AG09309 (cell line): ENCODE measurements around the gene PCBP3.

Source experiments
- DNase-seq: peaks from one replicate; pipeline ENCODE4 v3.0.0-alpha.2; 2010; ENCODE audit warnings: low read depth
- H3K4me3 ChIP-seq: 2 replicates; pipeline ENCODE4 v1.5.1; 2011; ENCODE audit warnings: mild to moderate bottlenecking, low read depth, low read length, moderate library complexity; ENCODE audit not compliant: control insufficient read depth
- CTCF ChIP-seq: IDR thresholded peaks from 2 replicates; pipeline ENCODE4 v1.5.1; 2011; ENCODE audit warnings: mild to moderate bottlenecking, low read depth, low read length, inconsistent platforms; ENCODE audit not compliant: insufficient read depth, control insufficient read depth; ENCODE audit errors: missing control alignments

Gene PCBP3

GRCh38 chr21:45822429-45823099, 179.0 kb downstream of the PCBP3 start:
- no peak for TF ChIP-seq CTCF
- no peak overlapping the region for H3K4me3 ChIP-seq
- no peak for DNase-seq

GRCh38 chr21:45823100-45823681, 179.7 kb downstream of the PCBP3 start:
- DNase-seq: no peak
- no peak overlapping the region for H3K4me3 ChIP-seq
- no peak for TF ChIP-seq CTCF

GRCh38 chr21:45824546-45825215, 181.2 kb downstream of the PCBP3 start:
- DNase-seq: no peak
- no peak for TF ChIP-seq CTCF
- H3K4me3 ChIP-seq: no peak overlapping the region

- no peak for TF ChIP-seq CTCF
- DNase-seq: no peak
- H3K4me3 ChIP-seq: no peak overlapping the region
These were observed 181.7 kb downstream of the PCBP3 start for GRCh38 chr21:45825219-45825618.

GRCh38 chr21:45826676-45827301, 183.3 kb downstream of the PCBP3 start:
- no peak for DNase-seq
- no peak overlapping the region for H3K4me3 ChIP-seq
- no peak for TF ChIP-seq CTCF

GRCh38 chr21:45827302-45827692, 183.8 kb downstream of the PCBP3 start:
- TF ChIP-seq CTCF: no peak
- no peak overlapping the region for H3K4me3 ChIP-seq
- DNase-seq: no peak
